ENCODE results near the gene CFAP20. TPM values are rescaled to one million over a fixed set of nuclear protein-coding genes. Genes with fewer than 3 reads are reported as not detected.
"Not testable (repeated sequence)": the region's sequence is repeated elsewhere in the genome, so short reads cannot be mapped to it uniquely, and the experiment has no call there.

Gene CFAP20
- polyA plus RNA-seq, 2 of the 4 experiments (the other 2 are of a cell fraction) = 45.3 to 53.1 TPM

DNA sequence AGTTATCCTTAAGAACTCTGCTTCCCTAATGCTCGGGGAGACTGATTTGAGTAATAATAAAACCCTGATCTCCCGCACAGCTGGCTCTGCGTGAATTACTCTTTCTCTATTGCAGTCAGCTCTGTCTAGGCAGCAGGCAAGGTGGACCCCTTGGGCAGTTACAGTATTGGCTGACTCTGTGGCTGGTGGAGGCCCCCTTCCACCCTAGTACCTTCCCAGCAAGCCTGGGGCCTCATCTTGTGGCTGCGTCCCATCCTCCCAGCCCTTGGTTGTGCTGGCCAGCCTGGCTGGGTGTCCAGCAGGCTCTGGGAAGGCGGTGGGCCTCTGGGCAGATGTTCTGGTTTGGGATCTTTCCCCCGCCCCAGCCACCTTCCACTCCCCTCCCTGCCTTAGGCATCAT lies 44.5 kb downstream of the CFAP20 start:
- TF ChIP-seq HDAC2 (IDR thresholded peaks at IDR 0.05) (no peak), SMC3 (IDR thresholded peaks at IDR 0.05) (no peak), JUN (IDR thresholded peaks at IDR 0.05) (no peak), FOSB (CRISPR knock-in tag; IDR thresholded peaks at IDR 0.05) (no peak), HOXA7 (CRISPR knock-in tag; IDR thresholded peaks at IDR 0.05) (no peak), FOSL2 (IDR thresholded peaks at IDR 0.05) (no peak), FOSL2 (CRISPR knock-in tag; IDR thresholded peaks at IDR 0.05) (no peak), CBX2 (IDR thresholded peaks at IDR 0.05; ENCODE audit: borderline replicate concordance, low read depth) (no peak), CBX8 (IDR thresholded peaks at IDR 0.05) (no peak), KDM5A (IDR thresholded peaks at IDR 0.05) (no peak), GATA3 (IDR thresholded peaks at IDR 0.05; ENCODE audit: borderline replicate concordance) (no peak)
- TF ChIP-seq, protein P1, sequence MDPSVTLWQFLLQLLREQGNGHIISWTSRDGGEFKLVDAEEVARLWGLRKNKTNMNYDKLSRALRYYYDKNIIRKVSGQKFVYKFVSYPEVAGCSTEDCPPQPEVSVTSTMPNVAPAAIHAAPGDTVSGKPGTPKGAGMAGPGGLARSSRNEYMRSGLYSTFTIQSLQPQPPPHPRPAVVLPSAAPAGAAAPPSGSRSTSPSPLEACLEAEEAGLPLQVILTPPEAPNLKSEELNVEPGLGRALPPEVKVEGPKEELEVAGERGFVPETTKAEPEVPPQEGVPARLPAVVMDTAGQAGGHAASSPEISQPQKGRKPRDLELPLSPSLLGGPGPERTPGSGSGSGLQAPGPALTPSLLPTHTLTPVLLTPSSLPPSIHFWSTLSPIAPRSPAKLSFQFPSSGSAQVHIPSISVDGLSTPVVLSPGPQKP (IDR thresholded peaks at IDR 0.05; ENCODE audit: low read depth, low read length) = no peak
- TF ChIP-seq, protein P2, sequence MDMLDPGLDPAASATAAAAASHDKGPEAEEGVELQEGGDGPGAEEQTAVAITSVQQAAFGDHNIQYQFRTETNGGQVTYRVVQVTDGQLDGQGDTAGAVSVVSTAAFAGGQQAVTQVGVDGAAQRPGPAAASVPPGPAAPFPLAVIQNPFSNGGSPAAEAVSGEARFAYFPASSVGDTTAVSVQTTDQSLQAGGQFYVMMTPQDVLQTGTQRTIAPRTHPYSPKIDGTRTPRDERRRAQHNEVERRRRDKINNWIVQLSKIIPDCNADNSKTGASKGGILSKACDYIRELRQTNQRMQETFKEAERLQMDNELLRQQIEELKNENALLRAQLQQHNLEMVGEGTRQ (IDR thresholded peaks at IDR 0.05) = no peak
- DNase-seq (ENCODE audit: low read depth in 1 of 2, low spot score in 1 of 2) (no peak), ATAC-seq (no peak), FAIRE-seq (no peak)
- Histone ChIP-seq H3K4me2 (no peak overlapping the region), H3K4me3 (no peak overlapping the region), H3K27ac (no peak overlapping the region), H3K9me3 (no peaks in the 10 kb centered on the region), H3K4me1 (no peaks in the 10 kb centered on the region)
- 76% methylated on average over 6 of the region's 6 CpGs for WGBS (ENCODE audit: missing lambda C conversion rate)
- POLR2A ChIA-PET = no interaction called here
- CTCF ChIA-PET = interaction anchor here (0.5 to 1.7 kb wide), 3 partner anchors 12 to 57 kb away, joined by 4 to 5 read pairs (median 4); no protein-coding TSS in a partner anchor

DNA sequence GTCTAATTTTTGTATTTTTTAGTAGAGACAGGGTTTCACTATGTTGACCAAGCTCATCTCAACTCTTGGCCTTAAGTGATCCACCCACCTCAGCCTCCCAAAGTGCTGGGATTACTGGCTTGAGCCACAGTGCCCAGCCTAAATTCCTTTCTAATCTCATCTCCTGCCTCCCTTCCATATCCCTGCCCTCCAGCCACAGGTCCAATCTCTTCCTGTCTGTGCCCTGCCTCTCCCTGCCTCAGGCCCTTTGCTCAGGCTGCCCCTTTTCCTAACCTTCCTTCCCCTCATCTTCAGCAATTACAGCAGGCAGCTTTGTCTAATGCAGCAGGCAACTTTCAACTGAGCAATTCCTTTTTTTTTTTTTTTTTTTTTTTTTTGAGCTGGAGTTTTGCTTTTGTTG lies 46.8 kb downstream of the CFAP20 start:
- CTCF ChIA-PET = interaction anchor here (2.3 kb wide), 1 partner anchor 39 kb away, joined by 7 read pairs; no protein-coding TSS in a partner anchor
- H3K4me1 ChIP-seq = no peaks in the 10 kb centered on the region
- no peaks in the 10 kb centered on the region for H3K9me3 ChIP-seq
- H3K27ac ChIP-seq = no peak overlapping the region
- no peak overlapping the region for H3K4me2 ChIP-seq
- H3K4me3 ChIP-seq = no peak overlapping the region
- FAIRE-seq = no peak
- TF ChIP-seq, protein P2 (IDR thresholded peaks at IDR 0.05) = no peak
- no peak for TF ChIP-seq CHD4 (IDR thresholded peaks at IDR 0.05; ENCODE audit: borderline replicate concordance)
- TF ChIP-seq HOXA7 (CRISPR knock-in tag; IDR thresholded peaks at IDR 0.05) = no peak
- TF ChIP-seq EHMT2 (IDR thresholded peaks at IDR 0.05; ENCODE audit: low read depth) = no peak
- TF ChIP-seq RARB (CRISPR knock-in tag; IDR thresholded peaks at IDR 0.05) = no peak
- no peak for TF ChIP-seq ZSCAN20 (CRISPR knock-in tag; IDR thresholded peaks at IDR 0.05)
- DNase-seq (ENCODE audit: low read depth in 1 of 2, low spot score in 1 of 2) = no peak
- POLR2A ChIA-PET = interaction anchor here (0.6 kb wide), 1 partner anchor 47 kb away, joined by 3 read pairs; no protein-coding TSS in a partner anchor
- no peak for ATAC-seq

DNA sequence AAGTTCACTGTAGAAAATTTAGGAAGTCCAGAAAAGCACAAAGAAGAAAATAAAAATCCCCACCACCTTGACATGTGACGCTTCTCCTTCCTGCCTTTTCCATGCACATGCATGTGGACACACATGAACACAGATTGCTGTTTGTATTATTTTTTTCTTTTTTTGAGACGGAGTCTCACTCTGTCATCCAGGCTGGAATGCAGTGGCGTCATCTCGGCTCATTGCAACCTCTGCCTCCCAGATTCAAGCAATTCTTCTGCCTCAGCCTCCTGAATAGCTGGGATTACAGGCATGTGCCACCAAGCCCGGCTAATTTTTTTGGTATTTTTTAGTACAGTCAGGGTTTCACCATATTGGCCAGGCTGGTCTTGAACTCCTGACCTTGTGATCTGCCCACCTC lies 48.5 kb downstream of the CFAP20 start:
- H3K4me2 ChIP-seq; ATAC-seq; H3K4me3 ChIP-seq; FAIRE-seq; DNase-seq (ENCODE audit: low read depth in 1 of 2, low spot score in 1 of 2); H3K4me1 ChIP-seq; H3K9me3 ChIP-seq; H3K27ac ChIP-seq; POLR2A ChIA-PET: not testable (repeated sequence)
- CTCF ChIA-PET = interaction anchor here (0.6 kb wide), 1 partner anchor 13 kb away, joined by 3 read pairs; no protein-coding TSS in a partner anchor
- WGBS (ENCODE audit: missing lambda C conversion rate) = 75% methylated on average over 5 of the region's 5 CpGs

DNA sequence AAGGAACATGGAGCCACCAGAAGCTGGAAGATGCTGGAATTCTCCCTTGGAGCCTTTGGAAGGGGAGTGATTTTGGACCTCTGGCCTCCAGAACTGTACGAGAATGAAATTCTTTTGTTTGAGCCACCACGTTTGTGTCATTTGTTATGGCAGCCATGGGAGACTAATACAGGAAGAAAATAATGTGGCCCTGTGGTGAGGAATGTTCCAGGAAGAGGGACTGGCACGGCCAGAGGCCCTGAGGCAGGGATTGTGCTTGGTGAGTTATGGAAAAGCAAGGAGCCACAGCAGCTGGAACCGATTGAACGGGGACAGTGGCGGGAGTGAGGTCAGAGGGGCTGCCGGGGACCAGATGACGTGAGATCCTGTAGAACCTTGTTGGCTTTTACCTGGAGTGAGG lies 51.4 kb downstream of the CFAP20 start:
- POLR2A ChIA-PET = no interaction called here
- DNase-seq (ENCODE audit: low read depth in 1 of 2, low spot score in 1 of 2) (no peak), ATAC-seq (no peak), FAIRE-seq (no peak)
- Histone ChIP-seq H3K4me3 (no peak overlapping the region), H3K9me3 (peaks cover 3% of the 10 kb centered on the region; the same call in 2 of the 3 replicates), H3K4me1 (no peaks in the 10 kb centered on the region), H3K4me2 (no peak overlapping the region), H3K27ac (no peak overlapping the region)
- 77% methylated on average over 8 of the region's 8 CpGs for WGBS (ENCODE audit: missing lambda C conversion rate)
- TF ChIP-seq KDM5A (IDR thresholded peaks at IDR 0.05) = no peak
- CTCF ChIA-PET = interaction anchor here (1.1 kb wide), 1 partner anchor 14 kb away, joined by 4 read pairs; no protein-coding TSS in a partner anchor

Measured in A549 (cell line).